GM12801 (cell line): ENCODE data around the gene MUC22.

Experiments
- CTCF ChIP-seq: IDR thresholded peaks from one replicate; pipeline ENCODE4 v1.5.1; 2011; ENCODE audit warnings: control low read depth; ENCODE audit not compliant: insufficient read length; ENCODE audit errors: extremely low read depth

Gene MUC22

GRCh38 chr6:30985490-30985889, 24.8 kb upstream of the MUC22 start:
- no peak for TF ChIP-seq CTCF

GRCh38 chr6:30987304-30987703, 23.0 kb upstream of the MUC22 start:
- TF ChIP-seq CTCF: no peak

- TF ChIP-seq CTCF: no peak
Measured at GRCh38 chr6:30988209-30988825, 22.0 kb upstream of the MUC22 start.

- TF ChIP-seq CTCF: no peak
Measured at GRCh38 chr6:30990422-30991086, 19.7 kb upstream of the MUC22 start.

- TF ChIP-seq CTCF: no peak
Measured at GRCh38 chr6:30991891-30992290, 18.4 kb upstream of the MUC22 start.

GRCh38 chr6:30997301-30997700, 13.0 kb upstream of the MUC22 start:
- no peak for TF ChIP-seq CTCF

GRCh38 chr6:30998785-30999184, 11.5 kb upstream of the MUC22 start:
- no peak for TF ChIP-seq CTCF
